Stomach (tissue), 9 donors: ENCODE measurements around the gene CDK17. TPM values are rescaled to one million over a fixed set of nuclear protein-coding genes. Genes with fewer than 3 reads are reported as not detected.

ENCODE experiments used
- DNase-seq, 2 donors: peaks; one replicate each; pipeline versions ENCODE4 v3.0.0 to v3.0.0-alpha.2; 2013 to 2019
- H3K27ac ChIP-seq, 5 donors: fragments of 200-600 bp in 4 of 5; sonication (generic) in 4 of 5; one replicate each; pipeline ENCODE4 v1.5.1; 2013 to 2019; ENCODE audit warnings: mild to moderate bottlenecking in 1 of 5, moderate library complexity in 1 of 5
- H3K27me3 ChIP-seq, 3 donors: fragments of 200-600 bp; sonication (generic); one replicate each; pipeline ENCODE4 v1.5.1; 2017 to 2019; ENCODE audit warnings: mixed run types in 1 of 3
- H3K36me3 ChIP-seq, 4 donors: fragments of 200-600 bp; sonication (generic); 1 replicate in 3 of 4; 2 replicates in 1 of 4; pipeline ENCODE4 v1.5.1; 2016 to 2019
- H3K4me1 ChIP-seq, 4 donors: fragments of 200-600 bp; sonication (generic); one replicate each; pipeline ENCODE4 v1.5.1; 2016 to 2019
- H3K4me3 ChIP-seq, 4 donors: fragments of 200-600 bp; sonication (generic) in 3 of 4; one replicate each; pipeline ENCODE4 v1.5.1; 2016 to 2019; ENCODE audit warnings: mild to moderate bottlenecking in 1 of 4
- H3K9me3 ChIP-seq, 4 donors: fragments of 200-600 bp; sonication (generic); one replicate each; pipeline ENCODE4 v1.5.1; 2016 to 2019
- CTCF ChIP-seq, 7 experiments: fragments of 450-650 bp in 4 of 7; fragments of 200-600 bp in 3 of 7; sonication (generic) in 3 of 7; IDR thresholded peaks; one replicate each; pipeline ENCODE4 v1.5.1; 2016 to 2019; ENCODE audit warnings: antibody characterized with exemption in 7 of 7, control low read depth in 2 of 7, mild to moderate bottlenecking in 1 of 7
- EP300 ChIP-seq: sonication (generic); formaldehyde crosslinking; IDR thresholded peaks from one replicate; pipeline ENCODE4 v1.6.1; 2017; ENCODE audit warnings: antibody characterized with exemption
- POLR2A ChIP-seq, 4 donors: fragments of 450-650 bp; IDR thresholded peaks; one replicate each; pipeline ENCODE4 v1.6.1; 2016; ENCODE audit warnings: antibody characterized with exemption in 4 of 4, control low read depth in 2 of 4, mild to moderate bottlenecking in 1 of 4, moderate library complexity in 1 of 4
- POLR2AphosphoS5 ChIP-seq, 3 donors: sonication (generic); formaldehyde crosslinking; IDR thresholded peaks; one replicate each; pipeline ENCODE4 v1.6.1; 2016; ENCODE audit warnings: antibody characterized with exemption in 3 of 3
- WGBS, 5 donors: extraction: QIAGEN DNeasy Blood & Tissue Kit in 3 of 5; methylation state at CpG; one replicate each; pipeline versions ENCODE4 v1.1.5 to v1.1.7; 2013 to 2018; 5-methylcytosine and 5-hydroxymethylcytosine counted together
- intact Hi-C: fragments of 100-400 bp; cut with DNase I; formaldehyde crosslinking; loops from one replicate; pipeline ENCODE4 v1.15.1; 2023; ENCODE audit warnings: low total_unique reads
- polyA plus RNA-seq, 3 donors: library from polyadenylated mRNA; stranded (reverse); fragments of 200-250 nt; gene quantifications; one replicate each; pipeline ENCODE4 v1.2.3, GENCODE V29; 2013
- total RNA-seq, 5 donors: library from RNA; depleted of rRNA; stranded (reverse); fragments of >200 nt; gene quantifications; one replicate each; pipeline versions ENCODE4 v1.1.0 to v1.2.3, GENCODE V29; 2014 to 2016
- donor health status: healthy with polysubstance abuse.
- donor health status: Bipolar disorder and iron deficiency.
- donor health status: healthy.

Gene CDK17
- total and polyA plus RNA-seq, 8 donors, result 5.4 to 137 (median 40.5) TPM

- intact Hi-C loops, result no loop called here
- H3K36me3 ChIP-seq, result peaks cover 0 to under 1% (median 0%) of the 10 kb centered on the region in 4 donors
- no peak overlapping the region for H3K27ac ChIP-seq
- H3K4me3 ChIP-seq, result no peak overlapping the region
- no peak for DNase-seq
- peaks cover 0 to 33% (median 13%) of the 10 kb centered on the region in 4 donors for H3K4me1 ChIP-seq
- H3K9me3 ChIP-seq, result peaks cover 0 to 14% (median 2%) of the 10 kb centered on the region in 4 donors
- H3K27me3 ChIP-seq, result no peaks in the 10 kb centered on the region
- WGBS, 5 donors, result 65 to 84% (median 79%) methylated on average over 3 of the region's 3 CpGs
- TF ChIP-seq EP300 (no peak), POLR2A (IDR thresholded peaks at IDR 0.05) (no peak), CTCF (IDR thresholded peaks at IDR 0.05) (no peak), POLR2AphosphoS5 (IDR thresholded peaks at IDR 0.05) (no peak)
These were observed 61.3 kb downstream of the CDK17 start for GRCh38 chr12:96338852-96339471.

- no peaks in the 10 kb centered on the region for H3K27me3 ChIP-seq
- H3K27ac ChIP-seq, result no peak overlapping the region
- peaks cover 0 to 42% (median 15%) of the 10 kb centered on the region in 4 donors for H3K4me1 ChIP-seq
- TF ChIP-seq POLR2AphosphoS5 (IDR thresholded peaks at IDR 0.05), result no peak
- TF ChIP-seq EP300, result no peak
- no peak for TF ChIP-seq POLR2A (IDR thresholded peaks at IDR 0.05)
- TF ChIP-seq CTCF (IDR thresholded peaks at IDR 0.05), result no peak
- no peak for DNase-seq
- H3K36me3 ChIP-seq, result peaks cover 0 to 9% (median 2%) of the 10 kb centered on the region in 4 donors
- intact Hi-C loops, result no loop called here
- no peak overlapping the region for H3K4me3 ChIP-seq
- H3K9me3 ChIP-seq, result peaks cover 0 to 7% (median 0%) of the 10 kb centered on the region in 4 donors
These were observed 62.3 kb downstream of the CDK17 start for GRCh38 chr12:96337953-96338352.

GRCh38 chr12:96336489-96336888 lies 63.8 kb downstream of the CDK17 start:
- intact Hi-C loops, result no loop called here
- Histone ChIP-seq H3K27me3 (no peaks in the 10 kb centered on the region), H3K36me3 (peaks cover 0 to 22% (median 10%) of the 10 kb centered on the region in 4 donors), H3K4me3 (no peak overlapping the region), H3K4me1 (peaks cover 0 to 38% (median 13%) of the 10 kb centered on the region in 4 donors), H3K27ac (no peak overlapping the region), H3K9me3 (peaks cover 0 to 7% (median 0%) of the 10 kb centered on the region in 4 donors)
- 97 to 100% (median 98%) methylated on average over 4 of the region's 4 CpGs for WGBS, 5 donors
- DNase-seq, result no peak
- TF ChIP-seq POLR2AphosphoS5 (IDR thresholded peaks at IDR 0.05) (no peak), POLR2A (IDR thresholded peaks at IDR 0.05) (no peak), CTCF (IDR thresholded peaks at IDR 0.05) (no peak)

- 28 to 62% (median 43%) methylated on average over 5 of the region's 5 CpGs for WGBS, 5 donors
- no peak for DNase-seq
- TF ChIP-seq EP300 (no peak), CTCF (IDR thresholded peaks at IDR 0.05) (no peak), POLR2AphosphoS5 (IDR thresholded peaks at IDR 0.05) (no peak), POLR2A (IDR thresholded peaks at IDR 0.05) (no peak)
- no peak overlapping the region for H3K27ac ChIP-seq
- H3K27me3 ChIP-seq, result no peaks in the 10 kb centered on the region
- H3K4me1 ChIP-seq, result peaks cover 0 to 33% (median 9%) of the 10 kb centered on the region in 4 donors
- no peak overlapping the region for H3K4me3 ChIP-seq
- H3K36me3 ChIP-seq, result peaks cover 0 to 22% (median 11%) of the 10 kb centered on the region in 4 donors
- intact Hi-C loops, result no loop called here
- H3K9me3 ChIP-seq, result peaks cover 0 to 7% (median 0%) of the 10 kb centered on the region in 4 donors
These were observed 65.0 kb downstream of the CDK17 start for GRCh38 chr12:96335270-96335669.
